Measurements from ENCODE around the gene CC2D2B. TPM values are rescaled to one million over a fixed set of nuclear protein-coding genes. Genes with fewer than 3 reads are reported as not detected.
"Not testable (repeated sequence)": the region's sequence is repeated elsewhere in the genome, so short reads cannot be mapped to it uniquely, and the experiment has no call there.

Gene CC2D2B
- polyA plus RNA-seq, 3 donors from 2014 or later, result 0.17 to 0.25 TPM; not detected in 1

DNA sequence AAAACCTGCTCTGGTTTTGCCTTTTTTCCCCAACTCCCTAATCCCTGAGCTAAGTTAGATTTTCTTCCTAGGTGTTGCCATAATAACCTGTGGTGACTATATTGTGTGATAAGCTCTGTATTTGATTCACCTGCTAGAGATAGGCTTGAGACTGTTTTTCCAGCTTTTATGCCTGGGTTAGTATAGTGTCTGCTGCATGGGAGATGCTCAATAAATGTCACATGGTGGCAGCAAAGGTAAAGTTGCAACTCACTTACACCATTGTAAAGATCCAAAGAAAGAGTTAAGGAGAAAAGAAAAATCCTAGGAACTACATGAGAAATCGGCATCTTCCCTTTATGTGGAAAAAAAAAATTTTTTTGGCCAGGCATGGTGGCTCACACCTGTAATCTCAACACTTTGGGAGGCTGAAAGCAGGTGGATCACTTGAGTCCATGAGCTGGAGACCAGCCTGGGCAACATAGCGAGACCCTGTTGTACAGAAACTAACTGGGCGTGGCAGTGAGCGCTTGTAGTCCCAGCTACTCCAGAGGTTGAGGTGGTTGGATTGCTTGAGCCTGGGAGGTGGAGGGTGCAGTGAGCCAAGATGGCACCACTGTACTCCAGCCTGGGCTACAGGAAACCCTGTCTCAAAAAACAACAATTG lies 139.4 kb downstream of the CC2D2B start:
- no peaks in the 10 kb centered on the region for H3K9me3 Mint-ChIP-seq
- H3K4me3 Mint-ChIP-seq, result no peak overlapping the region
- peaks cover 0 to 19% (median 8%) of the 10 kb centered on the region in 3 donors for H3K36me3 Mint-ChIP-seq
- H3K27ac Mint-ChIP-seq, result no peak overlapping the region
- peaks cover 38 to 39% of the 10 kb centered on the region in 2 donors for H3K4me1 Mint-ChIP-seq
- peaks cover 0 to 4% (median 2%) of the 10 kb centered on the region in 3 donors for H3K27me3 Mint-ChIP-seq (ENCODE audit: low read depth in 3 of 3)
- DNase-seq, result no peak

DNA sequence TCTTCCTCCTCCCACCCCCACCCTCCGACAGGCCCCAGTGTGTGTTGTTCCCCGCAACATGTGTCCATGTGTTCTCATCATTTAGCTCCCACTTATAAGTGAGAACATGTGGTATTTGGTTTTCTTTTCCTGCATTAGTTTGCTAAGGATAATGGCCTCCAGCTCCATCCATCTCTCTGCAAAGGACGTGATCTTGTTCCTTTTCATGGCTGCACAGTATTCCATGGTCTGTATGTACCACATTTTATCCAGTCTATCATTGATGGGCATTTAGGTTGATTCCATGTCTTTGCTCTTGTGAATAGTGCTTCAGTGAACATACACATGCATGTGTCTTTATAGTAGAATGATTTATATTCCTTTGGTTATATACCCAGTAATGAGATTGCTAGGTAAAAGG lies 140.2 kb downstream of the CC2D2B start:
- Mint-ChIP-seq H3K4me1 (peaks cover 32 to 36% of the 10 kb centered on the region in 2 donors), H3K36me3 (peaks cover 0 to 19% (median 8%) of the 10 kb centered on the region in 3 donors)
- not testable (repeated sequence) for DNase-seq; H3K27ac Mint-ChIP-seq; H3K27me3 Mint-ChIP-seq (ENCODE audit: low read depth in 3 of 3); H3K4me3 Mint-ChIP-seq; H3K9me3 Mint-ChIP-seq

DNA sequence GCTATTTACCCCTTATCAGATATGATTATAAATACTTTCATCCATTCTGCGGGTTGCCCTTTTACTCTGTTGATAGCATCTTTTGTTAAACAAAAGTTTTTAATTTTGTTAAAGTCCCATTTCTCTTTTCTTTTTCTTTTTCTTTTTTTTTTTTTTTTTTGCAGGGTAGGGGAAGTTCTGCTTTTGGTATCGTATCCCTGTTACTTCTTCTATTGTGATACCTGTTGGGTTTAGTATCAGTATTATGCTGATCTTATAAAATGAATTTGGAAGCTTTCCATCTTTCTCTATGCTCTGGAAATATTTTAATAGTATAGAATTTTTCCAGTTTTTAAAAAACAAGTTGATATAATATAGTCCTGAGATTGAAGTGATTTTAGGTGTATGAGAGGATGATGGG lies 141.6 kb downstream of the CC2D2B start:
- Mint-ChIP-seq H3K27ac (no peak overlapping the region), H3K36me3 (peaks cover 0 to 19% (median 8%) of the 10 kb centered on the region in 3 donors), H3K27me3 (ENCODE audit: low read depth in 3 of 3) (peaks cover 0 to 2% (median 0%) of the 10 kb centered on the region in 3 donors)

DNA sequence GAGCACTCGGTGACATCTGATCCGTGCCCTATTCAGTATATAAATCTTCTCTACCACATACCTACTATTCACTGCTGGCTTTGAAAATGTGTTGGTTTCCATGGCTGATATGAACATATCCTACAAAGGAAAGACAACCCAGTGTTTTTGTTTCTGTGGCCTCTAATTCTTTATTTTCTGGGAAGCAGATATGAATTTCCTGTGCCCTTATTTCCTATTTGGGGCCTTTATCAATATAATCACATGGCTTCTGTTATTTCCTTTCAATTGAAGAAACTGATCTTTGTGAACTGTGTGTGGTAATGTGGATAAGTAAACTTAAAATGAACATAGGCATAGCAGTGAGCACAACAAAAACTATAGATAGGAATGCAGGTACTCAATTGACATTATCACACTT lies 146.2 kb downstream of the CC2D2B start:
- peaks cover 17 to 32% (median 23%) of the 10 kb centered on the region in 3 donors for H3K36me3 Mint-ChIP-seq
- no peak overlapping the region for H3K4me3 Mint-ChIP-seq
- H3K4me1 Mint-ChIP-seq, result peaks cover 0 to 9% of the 10 kb centered on the region in 2 donors
- H3K9me3 Mint-ChIP-seq, result no peaks in the 10 kb centered on the region
- no peak for DNase-seq
- no peak overlapping the region for H3K27ac Mint-ChIP-seq
- peaks cover 0 to 2% (median 0%) of the 10 kb centered on the region in 3 donors for H3K27me3 Mint-ChIP-seq (ENCODE audit: low read depth in 3 of 3)

More for the DNA sequence above, 141.6 kb downstream of the CC2D2B start:
- no peak for DNase-seq
- Mint-ChIP-seq H3K4me3 (no peak overlapping the region), H3K9me3 (no peaks in the 10 kb centered on the region), H3K4me1 (peaks cover 27 to 33% of the 10 kb centered on the region in 2 donors)

DNA sequence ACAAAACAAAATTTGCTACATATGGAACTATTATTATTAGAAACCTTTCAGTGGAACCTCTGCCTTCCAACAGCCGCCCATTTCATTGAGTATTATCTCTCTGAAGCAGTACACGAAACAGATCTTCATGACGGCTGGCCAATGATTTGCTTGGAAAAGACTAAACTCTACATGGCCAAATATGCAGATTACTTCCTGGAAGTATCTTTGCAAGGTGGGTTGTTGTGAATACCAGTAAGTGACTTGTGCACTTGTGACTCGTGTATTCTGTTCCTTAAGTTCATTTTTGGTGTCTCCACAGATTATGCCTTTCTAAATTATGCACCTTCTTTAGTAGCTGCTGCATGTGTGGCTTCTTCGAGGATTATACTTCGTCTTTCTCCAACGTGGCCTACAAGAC lies 149.0 kb downstream of the CC2D2B start:
- Mint-ChIP-seq H3K27me3 (ENCODE audit: low read depth in 3 of 3) (peaks cover 0 to 2% (median 0%) of the 10 kb centered on the region in 3 donors), H3K36me3 (peaks cover 21 to 38% (median 22%) of the 10 kb centered on the region in 3 donors), H3K4me3 (no peak overlapping the region), H3K27ac (no peak overlapping the region), H3K9me3 (no peaks in the 10 kb centered on the region), H3K4me1 (peaks cover 0 to 5% of the 10 kb centered on the region in 2 donors)
- DNase-seq, result no peak

DNA sequence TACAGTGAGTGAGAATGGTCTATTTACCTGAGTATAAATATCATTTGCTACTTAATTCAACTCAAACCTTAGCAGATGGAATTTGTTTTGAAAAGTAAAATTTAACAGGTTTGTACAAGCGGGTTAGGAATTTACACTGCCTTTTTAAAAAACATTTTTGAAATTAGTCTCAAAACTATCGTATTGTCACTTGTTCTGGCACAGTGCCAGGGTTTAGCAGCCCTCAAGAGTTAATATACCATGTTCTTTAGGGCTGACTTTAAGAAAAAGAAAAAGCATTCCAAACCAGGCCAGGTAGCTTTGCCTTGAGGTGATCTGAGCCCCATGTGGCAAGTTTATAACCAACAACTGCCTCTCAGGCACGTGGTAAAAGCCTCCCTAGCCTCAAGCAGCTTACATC lies 153.5 kb downstream of the CC2D2B start:
- H3K36me3 Mint-ChIP-seq, result peaks cover 24 to 43% (median 29%) of the 10 kb centered on the region in 3 donors
- H3K4me1 Mint-ChIP-seq, result no peaks in the 10 kb centered on the region
- no peaks in the 10 kb centered on the region for H3K9me3 Mint-ChIP-seq
- no peak overlapping the region for H3K27ac Mint-ChIP-seq
- no peak for DNase-seq
- H3K4me3 Mint-ChIP-seq, result no peak overlapping the region
- no peaks in the 10 kb centered on the region for H3K27me3 Mint-ChIP-seq (ENCODE audit: low read depth in 3 of 3)

DNA sequence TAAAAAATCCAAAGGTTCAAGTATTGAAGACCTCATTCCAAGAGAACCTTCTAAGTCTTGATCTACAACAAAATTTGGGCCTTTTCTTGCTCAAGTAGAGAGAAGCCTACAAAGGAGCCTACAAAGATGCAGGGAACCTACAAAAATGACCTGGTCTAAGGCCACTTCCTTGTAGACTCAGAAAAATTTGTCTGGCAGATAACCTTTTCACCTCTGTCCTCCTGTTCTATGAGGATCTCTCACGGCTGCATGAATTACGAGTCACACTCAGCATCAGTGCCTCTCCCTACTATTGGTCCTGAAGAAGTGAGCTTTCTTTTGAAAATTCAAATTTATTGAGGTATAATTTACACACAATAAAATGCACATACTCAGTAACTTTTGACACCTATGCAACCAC lies 164.9 kb downstream of the CC2D2B start:
- no peak overlapping the region for H3K27ac Mint-ChIP-seq

DNA sequence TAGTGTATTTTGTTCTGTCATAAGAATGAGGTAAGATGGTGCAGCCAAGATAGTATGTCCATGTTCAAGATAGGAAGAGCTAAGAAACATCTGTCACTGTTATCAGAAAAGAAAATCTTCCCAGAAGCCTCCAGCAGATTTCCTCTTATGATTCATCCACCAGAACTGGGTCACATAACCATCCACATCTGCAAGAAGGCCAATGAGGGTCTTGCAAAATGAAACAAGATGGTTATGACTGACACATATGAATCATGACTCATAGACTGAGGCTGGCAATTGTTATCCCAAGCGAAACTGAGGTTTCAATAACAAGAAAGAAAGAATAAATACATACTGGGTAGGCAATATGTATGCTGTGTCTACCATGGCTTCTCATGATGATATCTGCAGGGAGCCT lies 165.9 kb downstream of the CC2D2B start:
- Mint-ChIP-seq H3K27me3 (ENCODE audit: low read depth in 3 of 3) (peaks cover 0 to 3% (median 2%) of the 10 kb centered on the region in 3 donors), H3K36me3 (peaks cover 7 to 22% (median 18%) of the 10 kb centered on the region in 3 donors), H3K4me1 (no peaks in the 10 kb centered on the region), H3K9me3 (no peaks in the 10 kb centered on the region), H3K27ac (no peak overlapping the region), H3K4me3 (no peak overlapping the region)
- DNase-seq, result no peak

More for the DNA sequence above, 164.9 kb downstream of the CC2D2B start:
- Mint-ChIP-seq H3K27me3 (ENCODE audit: low read depth in 3 of 3) (peaks cover 0 to 3% (median 1%) of the 10 kb centered on the region in 3 donors), H3K36me3 (peaks cover 7 to 19% (median 15%) of the 10 kb centered on the region in 3 donors), H3K9me3 (no peaks in the 10 kb centered on the region), H3K4me3 (no peak overlapping the region), H3K4me1 (no peaks in the 10 kb centered on the region)
- DNase-seq, result no peak

DNA sequence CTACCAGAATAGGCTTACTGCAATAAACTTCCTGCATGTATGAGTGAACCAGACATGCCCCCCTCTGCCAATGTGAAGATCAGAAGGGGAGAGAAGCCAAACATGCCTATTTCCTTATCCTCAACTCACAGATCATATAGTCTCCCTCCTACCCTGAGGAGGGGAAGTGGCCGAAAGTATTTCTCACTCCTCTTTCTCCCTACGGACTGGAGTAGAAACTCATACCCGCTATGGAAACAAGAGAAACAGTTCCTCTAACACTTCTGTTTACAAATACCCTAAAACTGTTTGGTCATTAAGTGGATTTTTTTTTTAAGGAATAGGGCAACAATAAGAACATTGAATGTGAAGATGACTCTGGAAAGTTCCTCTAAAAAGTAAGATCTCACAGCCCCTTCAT lies 167.0 kb downstream of the CC2D2B start:
- Mint-ChIP-seq H3K4me3 (no peak overlapping the region), H3K27me3 (ENCODE audit: low read depth in 3 of 3) (peaks cover 0 to 3% (median 2%) of the 10 kb centered on the region in 3 donors), H3K27ac (no peak overlapping the region), H3K36me3 (peaks cover 13 to 32% (median 27%) of the 10 kb centered on the region in 3 donors), H3K9me3 (no peaks in the 10 kb centered on the region), H3K4me1 (no peaks in the 10 kb centered on the region)
- DNase-seq, result no peak

DNA sequence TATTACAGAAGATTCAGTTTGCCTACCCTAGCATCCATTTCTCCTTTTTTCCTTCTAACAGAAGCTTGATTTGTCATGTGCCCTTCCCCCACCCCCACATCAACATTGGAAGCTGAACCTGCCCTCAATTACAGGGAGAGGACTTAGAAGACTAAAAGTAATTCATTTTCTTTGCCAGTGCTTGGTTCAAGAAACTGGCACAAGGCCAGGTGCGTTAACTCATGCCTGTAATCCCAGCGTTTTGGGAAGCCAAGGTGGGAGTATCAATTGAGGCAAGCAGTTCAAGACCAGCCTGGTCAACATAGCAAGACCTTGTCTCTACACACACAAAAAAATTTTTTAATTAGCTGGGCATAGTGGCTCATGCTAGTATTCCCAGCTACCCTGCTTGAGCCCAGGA lies 168.2 kb downstream of the CC2D2B start:
- H3K27ac Mint-ChIP-seq, result no peak overlapping the region
- no peaks in the 10 kb centered on the region for H3K4me1 Mint-ChIP-seq
- H3K9me3 Mint-ChIP-seq, result no peaks in the 10 kb centered on the region
- H3K36me3 Mint-ChIP-seq, result peaks cover 21 to 40% (median 34%) of the 10 kb centered on the region in 3 donors
- peaks cover 0 to 3% (median 2%) of the 10 kb centered on the region in 3 donors for H3K27me3 Mint-ChIP-seq (ENCODE audit: low read depth in 3 of 3)
- no peak overlapping the region for H3K4me3 Mint-ChIP-seq
- DNase-seq, result no peak

DNA sequence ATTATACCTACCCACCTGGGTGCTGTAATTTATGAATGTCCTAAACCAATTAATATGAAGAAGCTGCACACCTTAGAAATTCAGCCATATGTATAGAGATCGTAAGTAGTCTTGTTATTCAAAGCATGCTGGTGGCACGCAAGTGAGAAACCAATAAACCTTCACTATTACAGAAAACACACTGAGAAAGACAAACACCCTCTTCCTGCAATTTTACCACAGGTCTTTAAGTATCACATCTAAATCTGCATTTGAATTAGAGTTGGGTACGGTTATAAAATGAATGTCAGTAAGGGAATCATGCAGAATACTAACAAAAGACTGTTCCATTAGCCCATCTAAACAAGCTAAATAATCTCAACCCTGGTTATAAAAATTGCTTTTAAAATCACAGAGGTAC lies 169.4 kb downstream of the CC2D2B start:
- no peaks in the 10 kb centered on the region for H3K9me3 Mint-ChIP-seq
- H3K27me3 Mint-ChIP-seq (ENCODE audit: low read depth in 3 of 3), result peaks cover 0 to 3% (median 2%) of the 10 kb centered on the region in 3 donors
- DNase-seq, result no peak
- no peaks in the 10 kb centered on the region for H3K4me1 Mint-ChIP-seq
- no peak overlapping the region for H3K27ac Mint-ChIP-seq
- peaks cover 24 to 43% (median 40%) of the 10 kb centered on the region in 3 donors for H3K36me3 Mint-ChIP-seq
- H3K4me3 Mint-ChIP-seq, result no peak overlapping the region

DNA sequence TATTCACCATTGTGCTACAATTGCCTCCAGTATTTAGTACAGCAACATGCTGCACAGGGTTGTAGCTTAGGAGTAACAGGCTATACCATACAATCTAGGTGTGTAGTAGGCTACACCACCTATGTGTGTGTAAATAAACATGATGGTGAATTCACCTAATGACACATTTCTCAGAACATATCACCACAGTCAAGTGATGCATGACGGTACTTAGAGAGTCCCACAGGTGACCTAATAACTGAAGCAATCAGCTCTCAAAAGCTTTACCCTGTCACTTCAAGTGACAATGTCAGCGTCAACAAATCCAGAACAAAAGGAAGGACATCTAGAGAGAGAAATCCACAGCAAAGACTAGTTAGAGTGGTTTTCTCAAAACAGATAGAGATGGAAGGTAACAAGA lies 174.4 kb downstream of the CC2D2B start:
- Mint-ChIP-seq H3K4me3 (no peak overlapping the region), H3K27ac (no peak overlapping the region), H3K4me1 (no peaks in the 10 kb centered on the region), H3K27me3 (ENCODE audit: low read depth in 3 of 3) (peaks cover 1 to 2% (median 2%) of the 10 kb centered on the region in 3 donors), H3K36me3 (peaks cover 20 to 62% (median 60%) of the 10 kb centered on the region in 3 donors), H3K9me3 (no peaks in the 10 kb centered on the region)
- no peak for DNase-seq
